OCI-LY3 (cell line): ENCODE results near the gene USP1.

Source experiments
- EZH2phosphoT487 ChIP-seq: fragments of 200-600 bp; shearing (Covaris generic); IDR thresholded peaks from 2 replicates; pipeline ENCODE4 v1.6.1; 2018; ENCODE audit warnings: antibody characterized with exemption, mixed run types, low read depth
- TF ChIP-seq, protein P1 (sequence below): fragments of 200-600, 300-600 bp; sonication (generic); IDR thresholded peaks from 2 replicates; pipeline ENCODE4 v1.5.1; 2014; ENCODE audit warnings: antibody characterized with exemption, low read length, low read depth

DNA sequence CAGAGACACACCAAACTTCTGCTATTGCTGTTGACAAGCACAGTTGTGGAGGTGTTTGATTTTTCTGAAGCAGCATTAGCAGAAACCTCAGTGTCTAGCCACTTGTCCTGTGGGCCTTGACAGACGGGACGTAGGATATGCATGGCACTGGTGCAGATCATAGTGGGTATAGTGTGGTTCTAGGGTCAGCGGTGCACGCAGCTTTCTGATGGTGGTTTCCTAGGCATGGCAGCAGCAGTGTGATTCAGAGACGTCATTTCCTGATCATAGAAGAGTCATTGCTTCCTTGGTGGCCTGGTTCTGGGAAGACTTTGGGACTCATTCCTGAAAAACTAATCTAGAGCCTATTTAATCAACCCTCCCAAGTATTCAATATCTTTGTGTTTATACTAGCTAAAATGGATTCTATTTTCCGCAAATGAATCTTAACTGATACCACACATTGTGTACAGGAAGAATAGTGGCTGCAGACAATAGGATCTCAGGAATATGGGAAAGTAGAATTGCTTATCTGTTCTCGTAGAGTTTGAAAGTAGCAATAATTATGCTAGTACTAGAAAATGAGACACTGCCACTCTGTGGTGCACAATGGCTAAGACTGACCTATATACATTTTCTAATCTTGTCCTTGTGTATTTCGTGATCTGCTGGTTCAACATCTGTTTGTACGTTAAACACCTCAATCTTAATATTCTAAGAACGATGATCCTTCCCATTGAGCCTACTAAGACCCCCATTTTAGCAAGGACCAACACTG lies 2.8 kb upstream of the USP1 start:
- TF ChIP-seq, protein P1, sequence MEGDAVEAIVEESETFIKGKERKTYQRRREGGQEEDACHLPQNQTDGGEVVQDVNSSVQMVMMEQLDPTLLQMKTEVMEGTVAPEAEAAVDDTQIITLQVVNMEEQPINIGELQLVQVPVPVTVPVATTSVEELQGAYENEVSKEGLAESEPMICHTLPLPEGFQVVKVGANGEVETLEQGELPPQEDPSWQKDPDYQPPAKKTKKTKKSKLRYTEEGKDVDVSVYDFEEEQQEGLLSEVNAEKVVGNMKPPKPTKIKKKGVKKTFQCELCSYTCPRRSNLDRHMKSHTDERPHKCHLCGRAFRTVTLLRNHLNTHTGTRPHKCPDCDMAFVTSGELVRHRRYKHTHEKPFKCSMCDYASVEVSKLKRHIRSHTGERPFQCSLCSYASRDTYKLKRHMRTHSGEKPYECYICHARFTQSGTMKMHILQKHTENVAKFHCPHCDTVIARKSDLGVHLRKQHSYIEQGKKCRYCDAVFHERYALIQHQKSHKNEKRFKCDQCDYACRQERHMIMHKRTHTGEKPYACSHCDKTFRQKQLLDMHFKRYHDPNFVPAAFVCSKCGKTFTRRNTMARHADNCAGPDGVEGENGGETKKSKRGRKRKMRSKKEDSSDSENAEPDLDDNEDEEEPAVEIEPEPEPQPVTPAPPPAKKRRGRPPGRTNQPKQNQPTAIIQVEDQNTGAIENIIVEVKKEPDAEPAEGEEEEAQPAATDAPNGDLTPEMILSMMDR: 0 out of 2 replicates have a peak, but pooled peaks have one; percentile 6
- TF ChIP-seq EZH2phosphoT487: no peak
